Spinal cord (tissue), 10 donors: ENCODE results near the gene OBI1. TPM values are rescaled to one million over a fixed set of nuclear protein-coding genes. Genes with fewer than 3 reads are reported as not detected.

Source experiments
- DNase-seq, 6 donors: peaks; one replicate each; pipeline versions ENCODE4 v3.0.0 to v3.0.0-alpha.2; 2013 to 2015; ENCODE audit warnings: low spot score in 6 of 6, low read depth in 4 of 6
- H3K27ac ChIP-seq: one replicate; pipeline ENCODE4 v1.5.1; 2013; ENCODE audit warnings: low read depth, low read length, control low read depth
- H3K27me3 ChIP-seq: one replicate; pipeline ENCODE4 v1.6.1; 2013; ENCODE audit warnings: low read length; ENCODE audit not compliant: control insufficient read depth, insufficient read depth
- H3K36me3 ChIP-seq: one replicate; pipeline ENCODE4 v1.6.1; 2013; ENCODE audit warnings: low read length; ENCODE audit not compliant: control insufficient read depth, insufficient read depth
- H3K4me1 ChIP-seq: one replicate; pipeline ENCODE4 v1.6.1; 2013; ENCODE audit warnings: low read length; ENCODE audit not compliant: control insufficient read depth, insufficient read depth
- H3K4me3 ChIP-seq: one replicate; pipeline ENCODE4 v1.5.1; 2013; ENCODE audit warnings: low read depth, low read length, control low read depth
- H3K9me3 ChIP-seq: one replicate; pipeline ENCODE4 v1.6.1; 2013; ENCODE audit warnings: low read length; ENCODE audit not compliant: control insufficient read depth, insufficient read depth
- WGBS: methylation state at CpG from one replicate; pipeline ENCODE4 v1.1.5; 2013; ENCODE audit warnings: missing lambda C conversion rate; ENCODE audit not compliant: insufficient coverage; 5-methylcytosine and 5-hydroxymethylcytosine counted together
- polyA plus RNA-seq, 2 donors: library from polyadenylated mRNA; unstranded; fragments of 120-200 nt; gene quantifications; one replicate each; pipeline ENCODE4 v1.2.1, GENCODE V29; 2013; ENCODE audit not compliant: insufficient read length in 2 of 2
- total RNA-seq, 2 donors: library from RNA; depleted of rRNA in 1 of 2; stranded (reverse); fragments of 120-200 nt in 1 of 2; fragments of >200 nt in 1 of 2; gene quantifications; one replicate each; pipeline versions ENCODE4 v1.2.3 to v1.2.4, GENCODE V29; 2013 to 2014
- donor health status: healthy.

The OBI1 gene
- total and polyA plus RNA-seq, 4 donors = 17.1 to 29.6 (median 24.6) TPM

- Histone ChIP-seq H3K36me3 (no peaks in the 10 kb centered on the region), H3K4me3 (no peak overlapping the region), H3K4me1 (no peaks in the 10 kb centered on the region), H3K27ac (no peak overlapping the region), H3K9me3 (no peaks in the 10 kb centered on the region), H3K27me3 (no peaks in the 10 kb centered on the region)
- 64% methylated on average over 2 of the region's 3 CpGs for WGBS
- DNase-seq = no peak
Observed at GRCh38 chr13:78675112-78675511, 16.2 kb upstream of the OBI1 start.

- no peaks in the 10 kb centered on the region for H3K27me3 ChIP-seq
- no peaks in the 10 kb centered on the region for H3K36me3 ChIP-seq
- WGBS = 69% methylated on average over 1 of the region's 1 CpG
- H3K9me3 ChIP-seq = no peaks in the 10 kb centered on the region
- H3K4me1 ChIP-seq = no peaks in the 10 kb centered on the region
- DNase-seq = no peak
- no peak overlapping the region for H3K4me3 ChIP-seq
- H3K27ac ChIP-seq = no peak overlapping the region
Observed at GRCh38 chr13:78674638-78675037, 15.7 kb upstream of the OBI1 start.

DNA sequence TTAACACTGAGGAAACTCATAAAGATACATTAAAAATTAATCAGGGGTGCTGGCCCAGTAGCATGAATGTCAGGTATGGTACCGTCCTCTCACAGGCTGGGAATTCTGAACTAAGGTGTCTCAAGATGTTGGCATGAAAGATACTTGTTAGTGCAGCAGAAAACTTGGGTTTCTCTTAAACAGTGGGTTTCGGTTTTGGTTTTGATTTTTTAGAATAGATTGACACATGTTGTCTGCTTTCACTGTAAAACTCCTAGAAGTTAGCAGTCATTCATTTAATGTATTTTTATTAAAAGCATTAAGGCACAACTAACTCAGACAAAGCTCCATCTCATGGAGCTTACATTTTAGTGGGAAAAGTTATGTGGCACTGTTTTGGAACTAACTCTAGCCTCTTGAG is 3.5 kb upstream of the OBI1 start:
- no CpG with 5 or more reads among the region's 2 CpGs for WGBS
- H3K27me3 ChIP-seq = no peaks in the 10 kb centered on the region
- no peaks in the 10 kb centered on the region for H3K9me3 ChIP-seq
- no peak overlapping the region for H3K4me3 ChIP-seq
- H3K4me1 ChIP-seq = peaks cover 5% of the 10 kb centered on the region
- DNase-seq = no peak
- no peak overlapping the region for H3K27ac ChIP-seq
- H3K36me3 ChIP-seq = no peaks in the 10 kb centered on the region

GRCh38 chr13:78660495-78660857 is 1.5 kb upstream of the OBI1 start:
- no peak overlapping the region for H3K27ac ChIP-seq
- peaks cover 5% of the 10 kb centered on the region for H3K4me1 ChIP-seq
- no peaks in the 10 kb centered on the region for H3K27me3 ChIP-seq
- DNase-seq = no peak
- no peaks in the 10 kb centered on the region for H3K9me3 ChIP-seq
- peak overlapping the region; percentile 93 for H3K4me3 ChIP-seq
- WGBS = no CpG with 5 or more reads among the region's 4 CpGs
- H3K36me3 ChIP-seq = no peaks in the 10 kb centered on the region

DNA sequence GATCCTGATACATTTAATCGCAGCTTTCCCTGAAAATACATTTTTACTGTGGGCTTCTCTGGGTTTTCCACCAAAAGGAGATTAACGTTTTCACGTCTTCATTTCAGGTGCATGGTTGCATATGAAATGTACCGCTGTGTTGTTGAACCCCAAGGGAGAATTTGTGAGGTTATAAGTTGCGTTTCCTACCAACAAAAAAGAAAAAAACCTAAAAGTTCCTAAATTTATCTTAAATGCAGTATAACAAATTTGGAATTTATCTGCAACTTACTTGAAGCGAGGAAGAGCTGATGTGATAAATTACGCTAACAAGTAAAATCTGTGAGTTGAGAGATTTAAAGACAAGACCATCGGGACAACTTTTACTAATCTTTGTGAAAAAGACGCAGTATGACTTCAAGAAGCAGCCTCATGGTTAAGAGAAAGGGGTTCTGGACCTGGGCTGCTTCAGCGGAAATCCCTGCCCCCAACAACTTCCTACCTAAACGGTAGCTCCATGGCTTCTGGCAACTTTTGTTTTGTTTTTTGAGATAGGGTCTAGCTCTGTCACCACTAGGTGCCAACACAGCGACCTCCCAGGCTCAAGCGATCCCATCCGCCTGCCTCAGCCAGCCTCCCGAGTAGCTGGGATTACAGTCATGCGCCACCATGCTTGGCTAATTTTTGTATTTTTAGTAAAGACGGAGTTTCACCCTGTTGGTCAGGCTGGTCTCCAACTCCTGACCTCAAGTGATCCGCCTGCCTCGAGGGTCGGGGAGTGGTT is 958 bp upstream of the OBI1 start:
- Histone ChIP-seq H3K36me3 (no peaks in the 10 kb centered on the region), H3K27ac (no peak overlapping the region), H3K4me1 (peaks cover 5% of the 10 kb centered on the region), H3K27me3 (no peaks in the 10 kb centered on the region), H3K4me3 (peak overlapping the region; percentile 93), H3K9me3 (no peaks in the 10 kb centered on the region)
- peak in 3 of 6 donors; percentile 12 to 32 (median 22) for DNase-seq
- 31% methylated on average over 12 of the region's 20 CpGs for WGBS

- H3K4me3 ChIP-seq = peak overlapping the region; percentile 93
- no peak overlapping the region for H3K27ac ChIP-seq
- peaks cover 5% of the 10 kb centered on the region for H3K4me1 ChIP-seq
- DNase-seq = peak in 1 of 6 donors; percentile 44
- WGBS = 0% methylated on average over 3 of the region's 8 CpGs
- no peaks in the 10 kb centered on the region for H3K36me3 ChIP-seq
- H3K9me3 ChIP-seq = no peaks in the 10 kb centered on the region
- no peaks in the 10 kb centered on the region for H3K27me3 ChIP-seq
Observed at GRCh38 chr13:78659450-78659730, 435 bp upstream of the OBI1 start.

DNA sequence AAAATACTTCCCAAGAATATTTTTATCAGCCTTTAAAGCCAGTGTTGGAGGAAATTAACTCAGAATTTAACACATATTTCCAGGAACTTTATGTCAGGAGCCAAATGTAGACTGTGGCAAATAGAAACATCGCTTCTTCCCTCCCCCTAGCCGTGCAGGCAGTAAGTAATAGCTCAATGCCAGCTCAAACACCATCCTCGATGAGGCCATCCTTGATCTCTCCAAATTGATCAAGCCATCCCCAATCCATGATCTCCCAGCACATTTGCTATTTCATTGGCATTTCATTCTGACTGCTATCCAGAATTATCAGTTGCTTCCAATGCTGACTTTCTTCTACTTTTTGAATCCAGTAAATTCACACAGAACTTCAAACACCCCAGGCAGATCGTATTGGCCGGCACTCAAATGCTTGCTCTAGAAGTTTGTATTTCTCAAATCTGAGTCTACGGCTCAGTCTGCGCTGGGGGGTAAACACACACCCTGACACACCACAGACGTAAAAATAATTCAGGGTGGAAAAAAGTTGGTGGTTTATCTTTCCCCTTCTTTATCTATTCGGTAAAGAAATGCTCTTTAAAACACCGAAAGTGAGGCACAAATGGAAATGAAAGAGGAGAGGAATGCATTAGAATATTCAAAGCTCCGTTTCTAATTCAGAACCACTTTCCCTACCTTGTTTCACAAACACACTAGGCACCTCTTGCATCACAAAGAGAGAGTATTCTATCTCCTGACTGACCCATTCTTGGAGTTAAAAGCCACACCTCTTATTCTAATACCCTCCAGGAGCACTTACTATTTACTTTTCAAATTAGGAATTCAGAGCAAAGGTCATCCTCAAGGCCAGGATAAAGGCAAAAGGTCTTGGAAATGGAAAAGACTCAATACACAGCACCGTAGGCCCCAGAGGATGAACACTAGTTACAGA is 991 bp downstream of the OBI1 start:
- H3K27ac ChIP-seq = peak overlapping the region; percentile 82
- H3K4me1 ChIP-seq = peaks cover 5% of the 10 kb centered on the region
- peak in 3 of 6 donors; percentile 2 to 13 (median 7) for DNase-seq
- WGBS = 7% methylated on average over 5 of the region's 12 CpGs
- peak overlapping the region; percentile 93 for H3K4me3 ChIP-seq
- H3K27me3 ChIP-seq = no peaks in the 10 kb centered on the region
- H3K36me3 ChIP-seq = no peaks in the 10 kb centered on the region
- H3K9me3 ChIP-seq = no peaks in the 10 kb centered on the region

- no peak overlapping the region for H3K4me3 ChIP-seq
- DNase-seq = no peak
- H3K27me3 ChIP-seq = no peaks in the 10 kb centered on the region
- H3K27ac ChIP-seq = no peak overlapping the region
- no peaks in the 10 kb centered on the region for H3K36me3 ChIP-seq
- H3K4me1 ChIP-seq = peaks cover 5% of the 10 kb centered on the region
- no peaks in the 10 kb centered on the region for H3K9me3 ChIP-seq
Observed at GRCh38 chr13:78655906-78656305, 3.0 kb downstream of the OBI1 start.

DNA sequence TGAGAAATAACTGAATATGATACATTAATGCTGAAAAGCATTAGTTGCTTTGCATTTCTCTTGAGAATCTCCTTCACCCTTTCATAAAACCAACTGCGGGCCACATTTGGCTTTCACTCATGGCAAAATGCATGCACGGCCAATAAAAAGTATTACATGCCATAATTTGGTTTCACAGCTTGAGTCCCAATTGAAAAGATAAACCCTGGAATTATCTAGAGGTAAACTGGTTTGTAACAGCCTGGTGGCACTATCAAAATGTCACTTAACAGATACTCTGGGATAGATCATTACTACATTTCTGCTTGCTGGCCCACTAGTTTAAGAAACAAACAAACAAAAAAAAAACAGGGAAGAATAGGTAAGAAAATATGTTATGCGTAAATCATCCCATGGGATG is 3.9 kb downstream of the OBI1 start:
- Histone ChIP-seq H3K4me1 (peaks cover 1% of the 10 kb centered on the region), H3K9me3 (no peaks in the 10 kb centered on the region), H3K27ac (no peak overlapping the region), H3K36me3 (no peaks in the 10 kb centered on the region), H3K4me3 (no peak overlapping the region), H3K27me3 (no peaks in the 10 kb centered on the region)
- WGBS = no CpG with 5 or more reads among the region's 3 CpGs
- DNase-seq = no peak

DNA sequence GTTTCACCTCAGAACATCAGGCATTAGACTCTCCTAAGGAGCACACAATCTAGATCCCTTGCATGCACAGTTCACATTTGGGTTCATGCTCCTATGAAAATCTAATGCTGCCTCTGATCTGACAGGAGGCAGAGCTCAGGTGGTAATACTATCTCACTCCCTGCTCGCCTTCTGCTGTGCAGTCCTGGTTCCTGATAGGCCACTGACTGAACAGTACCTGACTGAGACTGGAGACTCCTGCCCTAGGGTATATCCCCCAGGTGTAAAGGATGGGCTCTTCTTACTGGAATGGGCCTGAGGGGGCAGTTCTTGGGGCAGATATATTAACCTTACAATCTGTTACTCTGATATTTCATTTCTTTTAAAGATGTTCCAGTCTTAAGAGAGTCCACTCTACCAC is 6.3 kb downstream of the OBI1 start:
- DNase-seq = no peak
- 90% methylated on average over 1 of the region's 1 CpG for WGBS
- H3K9me3 ChIP-seq = no peaks in the 10 kb centered on the region
- no peak overlapping the region for H3K27ac ChIP-seq
- H3K4me1 ChIP-seq = no peaks in the 10 kb centered on the region
- no peak overlapping the region for H3K4me3 ChIP-seq
- H3K27me3 ChIP-seq = no peaks in the 10 kb centered on the region
- no peaks in the 10 kb centered on the region for H3K36me3 ChIP-seq
